PC-3 (cell line): Measurements from ENCODE around the gene CIROP.

Experiments
- CTCF ChIP-seq: fragments of 300-600 bp; sonication (generic); conservative IDR thresholded peaks from 2 replicates; pipeline ENCODE4 v1.5.1; 2017; ENCODE audit warnings: antibody characterized with exemption, low read depth, mild to moderate bottlenecking, low read length
- EZH2 ChIP-seq: fragments of 300-600 bp; sonication (generic); IDR thresholded peaks from one replicate; pipeline ENCODE4 v1.6.1; 2017; ENCODE audit warnings: antibody characterized with exemption, mild to moderate bottlenecking, low read length; ENCODE audit not compliant: unreplicated experiment
- EZH2phosphoT487 ChIP-seq: fragments of 300-600 bp; sonication (generic); IDR thresholded peaks from 2 replicates; pipeline ENCODE4 v1.6.1; 2018; ENCODE audit warnings: mild to moderate bottlenecking, antibody characterized with exemption, low read length, borderline replicate concordance

- no peak for TF ChIP-seq CTCF
- TF ChIP-seq EZH2, result no peak
- TF ChIP-seq EZH2phosphoT487, result no peak
Observed at GRCh38 chr14:23102801-23103200, 2.0 kb downstream of the CIROP start.
